Esophagus (tissue), 2 donors: ENCODE results near the gene TSC1. TPM values are rescaled to one million over a fixed set of nuclear protein-coding genes. Genes with fewer than 3 reads are reported as not detected.

ENCODE experiments used
- H3K27ac ChIP-seq, 2 donors: one replicate each; pipeline ENCODE4 v1.5.1; 2013; ENCODE audit warnings: low read depth in 2 of 2, mild to moderate bottlenecking in 2 of 2, inconsistent platforms in 1 of 2, low read length in 1 of 2, moderate library complexity in 1 of 2
- H3K27me3 ChIP-seq, 2 donors: one replicate each; pipeline ENCODE4 v1.6.1; 2013; ENCODE audit warnings: low read length in 2 of 2, control low read depth in 1 of 2, mild to moderate bottlenecking in 1 of 2; ENCODE audit not compliant: insufficient read depth in 2 of 2, control insufficient read depth in 1 of 2
- H3K36me3 ChIP-seq, 2 donors: one replicate each; pipeline ENCODE4 v1.6.1; 2013; ENCODE audit warnings: low read length in 1 of 2; ENCODE audit not compliant: control insufficient read depth in 2 of 2, insufficient read depth in 2 of 2
- H3K4me1 ChIP-seq, 2 donors: one replicate each; pipeline ENCODE4 v1.6.1; 2013; ENCODE audit warnings: low read length in 1 of 2; ENCODE audit not compliant: control insufficient read depth in 2 of 2, insufficient read depth in 2 of 2
- H3K4me3 ChIP-seq, 2 donors: one replicate each; pipeline ENCODE4 v1.5.1; 2013; ENCODE audit warnings: low read length in 2 of 2, mild to moderate bottlenecking in 2 of 2, low read depth in 1 of 2, moderate library complexity in 1 of 2
- H3K9me3 ChIP-seq, 2 donors: one replicate each; pipeline ENCODE4 v1.6.1; 2013; ENCODE audit warnings: mild to moderate bottlenecking in 2 of 2, low read depth in 1 of 2, low read length in 1 of 2, moderate library complexity in 1 of 2; ENCODE audit not compliant: control insufficient read depth in 2 of 2, insufficient read depth in 1 of 2
- WGBS, 2 donors: extraction: QIAGEN DNeasy Blood & Tissue Kit; methylation state at CpG; one replicate each; pipeline ENCODE4 v1.1.7; 2013; 5-methylcytosine and 5-hydroxymethylcytosine counted together
- polyA plus RNA-seq, 2 donors: library from polyadenylated mRNA; stranded (reverse); fragments of 200-250 nt; gene quantifications; one replicate each; pipeline ENCODE4 v1.2.3, GENCODE V29; 2013
- donor health status: healthy with polysubstance abuse.
- donor health status: Bipolar disorder and iron deficiency.

The TSC1 gene
- polyA plus RNA-seq, 2 donors: 8.9 to 14.3 TPM

- Histone ChIP-seq H3K4me3 (no peak overlapping the region), H3K36me3 (no peaks in the 10 kb centered on the region), H3K4me1 (no peaks in the 10 kb centered on the region), H3K9me3 (no peaks in the 10 kb centered on the region), H3K27me3 (no peaks in the 10 kb centered on the region), H3K27ac (no peak overlapping the region)
- 92 to 95% methylated on average over 3 of the region's 3 CpGs for WGBS, 2 donors
Measured at GRCh38 chr9:132861666-132862065, 82.8 kb downstream of the TSC1 start.

- H3K4me1 ChIP-seq: peaks cover 0 to 9% of the 10 kb centered on the region in 2 donors
- no peak overlapping the region for H3K27ac ChIP-seq
- H3K9me3 ChIP-seq: no peaks in the 10 kb centered on the region
- 45 to 60% methylated on average over 7 of the region's 7 CpGs for WGBS, 2 donors
- no peaks in the 10 kb centered on the region for H3K27me3 ChIP-seq
- no peaks in the 10 kb centered on the region for H3K36me3 ChIP-seq
- H3K4me3 ChIP-seq: no peak overlapping the region
Measured at GRCh38 chr9:132858751-132859150, 85.7 kb downstream of the TSC1 start.

DNA sequence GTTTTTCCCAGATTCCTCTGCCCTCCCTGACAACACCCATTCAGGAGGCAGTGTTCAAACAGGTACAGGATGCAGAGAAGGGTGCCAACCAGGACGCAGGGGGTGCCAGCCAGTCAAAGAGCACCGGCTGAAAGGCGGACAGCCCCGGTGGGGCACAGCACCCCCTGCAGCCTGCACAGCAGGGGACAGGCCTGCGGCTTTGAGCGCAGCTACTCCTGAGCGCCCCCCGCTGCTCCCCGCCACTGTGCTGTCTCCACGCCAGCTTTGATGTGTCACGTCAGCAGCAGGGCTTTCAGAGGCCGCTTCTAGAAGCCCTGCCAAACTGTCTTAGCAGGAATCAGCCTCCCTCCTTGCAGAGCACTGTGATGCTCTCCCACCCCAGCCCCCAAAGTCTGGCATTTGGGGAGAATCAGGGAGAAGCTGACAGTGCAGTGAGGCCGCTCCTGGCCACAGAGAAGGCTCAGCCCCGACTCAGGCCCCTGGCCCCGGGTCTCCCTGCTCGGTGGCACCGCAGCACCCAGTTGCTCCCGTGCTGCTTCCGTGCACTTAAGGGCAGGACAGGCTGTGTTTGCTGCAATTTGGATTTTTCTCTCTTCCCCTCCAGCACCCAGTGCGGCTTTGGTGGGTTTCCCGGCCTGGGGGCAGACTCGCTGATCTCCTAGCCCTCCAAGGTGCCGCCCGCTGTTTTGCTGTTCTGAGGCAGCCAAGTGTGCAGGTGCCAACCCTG is 86.6 kb downstream of the TSC1 start:
- no peaks in the 10 kb centered on the region for H3K36me3 ChIP-seq
- H3K27ac ChIP-seq: peak overlapping the region in 1 of 2 donors; percentile 58
- H3K4me1 ChIP-seq: peaks cover 0 to 9% of the 10 kb centered on the region in 2 donors
- H3K9me3 ChIP-seq: no peaks in the 10 kb centered on the region
- H3K27me3 ChIP-seq: no peaks in the 10 kb centered on the region
- H3K4me3 ChIP-seq: no peak overlapping the region
- WGBS, 2 donors: 44 to 61% methylated on average over 24 of the region's 24 CpGs

- H3K27me3 ChIP-seq: no peaks in the 10 kb centered on the region
- WGBS, 2 donors: 53 to 59% methylated on average over 8 of the region's 8 CpGs
- H3K4me3 ChIP-seq: no peak overlapping the region
- H3K27ac ChIP-seq: peak overlapping the region in 1 of 2 donors; percentile 58
- peaks cover 0 to 9% of the 10 kb centered on the region in 2 donors for H3K4me1 ChIP-seq
- H3K36me3 ChIP-seq: no peaks in the 10 kb centered on the region
- H3K9me3 ChIP-seq: no peaks in the 10 kb centered on the region
Measured at GRCh38 chr9:132857031-132857430, 87.4 kb downstream of the TSC1 start.

GRCh38 chr9:132855904-132856303 is 88.5 kb downstream of the TSC1 start:
- no peaks in the 10 kb centered on the region for H3K36me3 ChIP-seq
- H3K27ac ChIP-seq: no peak overlapping the region

DNA sequence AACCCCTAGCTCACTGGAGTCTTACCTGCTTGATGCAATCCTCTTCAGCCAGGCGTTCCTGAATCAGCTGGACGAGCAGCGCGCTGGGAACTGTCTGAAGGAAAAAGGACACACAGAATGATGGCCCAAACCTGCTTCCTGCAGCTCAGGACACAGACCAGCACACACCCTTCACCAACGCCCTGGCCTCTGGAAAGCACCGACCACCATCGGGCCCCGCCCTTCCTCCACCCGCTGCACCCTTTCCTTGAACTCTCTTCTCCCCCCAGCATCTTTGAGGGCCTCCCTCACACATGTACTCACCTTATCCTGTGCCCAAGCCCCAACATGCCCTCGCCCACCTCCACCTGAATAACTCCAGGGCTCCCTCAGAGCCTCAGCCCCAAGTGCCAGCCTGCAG is 89.6 kb downstream of the TSC1 start:
- no peaks in the 10 kb centered on the region for H3K36me3 ChIP-seq
- 49 to 70% methylated on average over 10 of the region's 10 CpGs for WGBS, 2 donors
- H3K27ac ChIP-seq: no peak overlapping the region

More at GRCh38 chr9:132855904-132856303, 88.5 kb downstream of the TSC1 start:
- WGBS, 2 donors: 86 to 93% methylated on average over 5 of the region's 5 CpGs
- Histone ChIP-seq H3K4me3 (no peak overlapping the region), H3K9me3 (no peaks in the 10 kb centered on the region), H3K4me1 (peaks cover 0 to 9% of the 10 kb centered on the region in 2 donors), H3K27me3 (no peaks in the 10 kb centered on the region)

GRCh38 chr9:132853482-132853881 is 90.9 kb downstream of the TSC1 start:
- WGBS, 2 donors: 89 to 95% methylated on average over 4 of the region's 4 CpGs
- Histone ChIP-seq H3K4me1 (peaks cover 0 to 9% of the 10 kb centered on the region in 2 donors), H3K27ac (no peak overlapping the region), H3K4me3 (no peak overlapping the region), H3K27me3 (no peaks in the 10 kb centered on the region), H3K36me3 (no peaks in the 10 kb centered on the region), H3K9me3 (no peaks in the 10 kb centered on the region)

More for the DNA sequence above, 89.6 kb downstream of the TSC1 start:
- Histone ChIP-seq H3K4me1 (peaks cover 0 to 9% of the 10 kb centered on the region in 2 donors), H3K4me3 (no peak overlapping the region), H3K9me3 (no peaks in the 10 kb centered on the region), H3K27me3 (no peaks in the 10 kb centered on the region)

DNA sequence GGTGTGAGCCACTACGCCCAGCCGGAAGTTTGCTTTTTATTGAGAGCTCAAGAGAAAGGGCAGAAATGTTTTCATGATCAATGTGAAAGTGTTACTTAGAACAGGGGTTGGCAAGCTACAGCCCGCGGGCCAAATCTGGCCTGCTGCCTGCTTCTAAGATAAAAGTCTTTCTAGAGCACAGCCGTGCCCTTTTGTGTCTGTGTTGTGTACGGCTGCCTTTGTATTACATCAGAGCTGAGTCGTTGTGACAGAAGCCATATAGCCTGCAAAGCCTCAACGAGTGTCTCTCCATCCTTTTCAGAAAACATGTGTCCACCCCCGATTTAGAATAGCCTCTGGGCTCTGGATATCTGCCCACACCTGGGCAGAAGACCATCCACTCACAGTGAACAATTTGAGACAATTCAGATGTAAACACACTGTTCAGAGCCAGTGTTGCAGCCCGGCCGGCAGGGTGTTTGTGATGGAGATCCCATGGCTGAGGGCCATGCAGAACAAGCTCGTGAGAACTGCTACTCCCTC is 95.2 kb downstream of the TSC1 start:
- peak overlapping the region; percentile 0 to 12 for H3K27ac ChIP-seq
- peaks cover 0 to under 1% of the 10 kb centered on the region in 2 donors for H3K4me1 ChIP-seq
- no peaks in the 10 kb centered on the region for H3K36me3 ChIP-seq
- no peak overlapping the region for H3K4me3 ChIP-seq
- no peaks in the 10 kb centered on the region for H3K27me3 ChIP-seq
- H3K9me3 ChIP-seq: no peaks in the 10 kb centered on the region
- 33 to 35% methylated on average over 12 of the region's 12 CpGs for WGBS, 2 donors

- no peak overlapping the region for H3K4me3 ChIP-seq
- H3K27me3 ChIP-seq: no peaks in the 10 kb centered on the region
- 89 to 90% methylated on average over 15 of the region's 15 CpGs for WGBS, 2 donors
- no peaks in the 10 kb centered on the region for H3K36me3 ChIP-seq
- H3K27ac ChIP-seq: no peak overlapping the region
- no peaks in the 10 kb centered on the region for H3K9me3 ChIP-seq
- no peaks in the 10 kb centered on the region for H3K4me1 ChIP-seq
Measured at GRCh38 chr9:132846918-132847515, 97.4 kb downstream of the TSC1 start.
